GM19467 (cell line): ENCODE results near the gene STARD7.
"Not testable (repeated sequence)": the region's sequence is repeated elsewhere in the genome, so short reads cannot be mapped to it uniquely, and the experiment has no call there.

ENCODE experiments used
- ATAC-seq: cut with Tn5 transposase; IDR thresholded peaks from one replicate; pipeline ENCODE4 v1.9.1; 2021; ENCODE audit warnings: mild to moderate bottlenecking, moderate library complexity; ENCODE audit not compliant: unreplicated experiment

Gene STARD7

GRCh38 chr2:96164459-96165184 lies 44.0 kb downstream of the STARD7 start:
- ATAC-seq, result peak; percentile 64

- ATAC-seq, result peak; percentile 41
Observed at GRCh38 chr2:96163768-96164429, 44.7 kb downstream of the STARD7 start.

GRCh38 chr2:96163415-96163767 lies 45.2 kb downstream of the STARD7 start:
- no peak for ATAC-seq

- ATAC-seq, result no peak
Observed at GRCh38 chr2:96161898-96162297, 46.7 kb downstream of the STARD7 start.

- not testable (repeated sequence) for ATAC-seq
Observed at GRCh38 chr2:96160366-96160765, 48.3 kb downstream of the STARD7 start.

GRCh38 chr2:96159084-96159830 lies 49.4 kb downstream of the STARD7 start:
- ATAC-seq, result no peak

GRCh38 chr2:96158554-96158940 lies 50.1 kb downstream of the STARD7 start:
- ATAC-seq, result no peak

- peak; percentile 60 for ATAC-seq
Observed at GRCh38 chr2:96157649-96158553, 50.7 kb downstream of the STARD7 start.

GRCh38 chr2:96156926-96157648 lies 51.5 kb downstream of the STARD7 start:
- ATAC-seq, result peak; percentile 39

GRCh38 chr2:96156011-96156820 lies 52.4 kb downstream of the STARD7 start:
- no peak for ATAC-seq

GRCh38 chr2:96154506-96155380 lies 53.9 kb downstream of the STARD7 start:
- no peak for ATAC-seq

GRCh38 chr2:96153991-96154431 lies 54.6 kb downstream of the STARD7 start:
- ATAC-seq, result no peak

GRCh38 chr2:96153291-96153713 lies 55.3 kb downstream of the STARD7 start:
- no peak for ATAC-seq

GRCh38 chr2:96152304-96153161 lies 56.1 kb downstream of the STARD7 start:
- ATAC-seq, result no peak

GRCh38 chr2:96151595-96152303 lies 56.9 kb downstream of the STARD7 start:
- ATAC-seq, result no peak

GRCh38 chr2:96150791-96151594 lies 57.6 kb downstream of the STARD7 start:
- ATAC-seq, result no peak
